Esophagus muscularis mucosa (tissue), 4 donors: Measurements from ENCODE around the gene KLHL42. TPM values are rescaled to one million over a fixed set of nuclear protein-coding genes. Genes with fewer than 3 reads are reported as not detected.

Source experiments
- DNase-seq: peaks from one replicate; pipeline ENCODE4 v3.0.0-alpha.2; 2017; ENCODE audit errors: extremely low spot score
- H3K27ac ChIP-seq, 4 donors: fragments of 200-600 bp; sonication (generic); replicated peaks in 1 of 4; 1 replicate in 3 of 4; 2 replicates in 1 of 4; pipeline ENCODE4 v1.5.1; 2016 to 2019; ENCODE audit warnings: mild to moderate bottlenecking in 1 of 4
- H3K27me3 ChIP-seq, 4 donors: fragments of 200-600 bp; sonication (generic); one replicate each; pipeline versions ENCODE4 v1.5.1 to v1.6.0; 2016 to 2019
- H3K36me3 ChIP-seq, 4 donors: fragments of 200-600 bp; sonication (generic); one replicate each; pipeline ENCODE4 v1.5.1; 2016 to 2019
- H3K4me1 ChIP-seq, 4 donors: fragments of 200-600 bp; sonication (generic); one replicate each; pipeline ENCODE4 v1.5.1; 2016 to 2019
- H3K4me3 ChIP-seq, 4 donors: fragments of 200-600 bp; sonication (generic); 1 replicate in 2 of 4; 2 replicates in 2 of 4; pipeline ENCODE4 v1.5.1; 2016 to 2019; ENCODE audit warnings: mild to moderate bottlenecking in 4 of 4, moderate library complexity in 1 of 4
- H3K9me3 ChIP-seq, 4 donors: fragments of 200-600 bp; sonication (generic); 1 replicate in 3 of 4; 2 replicates in 1 of 4; pipeline ENCODE4 v1.5.1; 2016 to 2019
- CTCF ChIP-seq, 3 experiments: fragments of 200-600 bp in 2 of 3; fragments of 450-650 bp in 1 of 3; sonication (generic) in 2 of 3; IDR thresholded peaks; one replicate each; pipeline ENCODE4 v1.5.1; 2017 to 2019; ENCODE audit warnings: antibody characterized with exemption in 3 of 3, mild to moderate bottlenecking in 2 of 3, moderate library complexity in 1 of 3
- EP300 ChIP-seq: sonication (generic); formaldehyde crosslinking; IDR thresholded peaks from one replicate; pipeline ENCODE4 v1.6.1; 2017; ENCODE audit warnings: antibody characterized with exemption
- POLR2A ChIP-seq: fragments of 450-650 bp; IDR thresholded peaks from one replicate; pipeline ENCODE4 v1.6.1; 2017; ENCODE audit warnings: antibody characterized with exemption, moderate library complexity, mild to moderate bottlenecking, low read depth
- POLR2AphosphoS5 ChIP-seq, 2 donors: sonication (generic); formaldehyde crosslinking; IDR thresholded peaks; one replicate each; pipeline ENCODE4 v1.6.1; 2017; ENCODE audit warnings: antibody characterized with exemption in 2 of 2
- WGBS: methylation state at CpG from one replicate; pipeline ENCODE4 v1.1.5; 2018; 5-methylcytosine and 5-hydroxymethylcytosine counted together
- intact Hi-C: fragments of 100-400 bp; cut with DNase I; formaldehyde crosslinking; loops from one replicate; pipeline ENCODE4 v1.15.1; 2023
- total RNA-seq, 4 donors: library from RNA; depleted of rRNA; stranded (reverse); fragments of >200 nt; gene quantifications; one replicate each; pipeline versions ENCODE4 v1.1.0 to v1.2.1, GENCODE V29; 2016

The KLHL42 gene
- total RNA-seq, 4 donors from 2014 or later, result 66.1 to 134 (median 91.0) TPM

DNA sequence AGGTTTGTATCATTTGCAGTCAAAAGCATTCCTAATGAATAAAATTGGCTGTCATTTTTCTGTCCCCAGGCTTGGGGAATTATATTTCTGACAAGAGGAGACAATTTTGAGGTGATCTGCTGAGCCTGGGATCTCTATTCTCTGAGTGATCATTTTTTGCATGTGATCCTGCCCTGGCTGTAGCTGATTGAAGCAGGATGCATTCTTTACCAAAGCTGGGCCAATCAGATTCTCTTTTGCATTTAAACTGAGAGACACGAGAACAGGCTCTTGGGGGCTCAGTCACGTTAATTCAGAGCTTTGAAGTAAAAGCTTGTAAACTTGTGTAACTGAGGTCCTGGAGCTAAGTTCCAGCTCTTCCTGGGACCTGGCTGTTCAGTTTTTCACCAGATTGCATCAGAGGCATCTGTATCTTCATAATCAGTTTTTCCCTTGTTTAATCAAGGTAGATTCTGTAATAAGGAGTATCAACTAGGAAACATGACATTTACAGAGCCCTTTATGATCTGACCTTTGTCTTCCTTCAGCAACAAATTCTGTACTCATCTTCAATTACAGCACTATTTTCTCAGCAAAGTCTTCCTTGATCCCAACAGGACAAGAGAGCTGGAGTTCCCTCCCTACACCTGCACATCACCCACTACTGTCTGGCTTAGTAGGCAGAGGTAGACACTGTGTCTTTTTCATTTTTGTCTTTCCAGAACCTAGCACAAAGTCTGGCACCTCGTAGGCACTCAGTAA is 35.0 kb downstream of the KLHL42 start:
- Histone ChIP-seq H3K27ac (no peak overlapping the region), H3K4me1 (peaks cover 0 to 12% (median 1%) of the 10 kb centered on the region in 4 donors), H3K27me3 (no peaks in the 10 kb centered on the region), H3K4me3 (no peak overlapping the region), H3K9me3 (no peaks in the 10 kb centered on the region), H3K36me3 (no peaks in the 10 kb centered on the region)
- no peak for DNase-seq
- intact Hi-C loops, result no loop called here
- 61% methylated on average over 3 of the region's 3 CpGs for WGBS
- TF ChIP-seq CTCF (IDR thresholded peaks at IDR 0.05), result no peak
- no peak for TF ChIP-seq EP300
- no peak for TF ChIP-seq POLR2AphosphoS5 (IDR thresholded peaks at IDR 0.05)
- TF ChIP-seq POLR2A, result no peak

DNA sequence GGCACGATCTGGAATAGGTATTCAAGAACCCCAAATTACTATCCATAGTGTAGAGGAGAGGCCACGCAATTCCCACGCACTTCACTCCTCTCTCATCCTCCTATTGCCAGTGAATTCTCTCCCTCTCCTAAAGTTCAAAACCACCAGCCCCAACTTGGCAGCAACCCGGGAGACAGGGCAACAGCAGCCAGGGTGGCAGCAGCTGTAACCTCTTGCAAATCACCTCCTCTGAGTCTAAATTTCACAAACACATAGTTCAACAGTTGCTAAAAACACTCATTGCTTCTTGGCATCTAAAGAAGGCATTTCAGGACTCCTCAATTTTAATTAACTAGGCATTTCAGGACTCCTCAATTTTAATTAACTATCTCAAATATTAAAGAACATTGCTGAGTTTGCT is 37.7 kb downstream of the KLHL42 start:
- peaks cover 0 to 10% (median 2%) of the 10 kb centered on the region in 4 donors for H3K4me1 ChIP-seq
- H3K4me3 ChIP-seq, result no peak overlapping the region
- no peak overlapping the region for H3K27ac ChIP-seq
- intact Hi-C loops, result no loop called here
- H3K36me3 ChIP-seq, result no peaks in the 10 kb centered on the region
- TF ChIP-seq CTCF (IDR thresholded peaks at IDR 0.05) (no peak), POLR2AphosphoS5 (IDR thresholded peaks at IDR 0.05) (no peak), POLR2A (no peak), EP300 (no peak)
- 79% methylated on average over 4 of the region's 4 CpGs for WGBS
- DNase-seq, result no peak
- no peaks in the 10 kb centered on the region for H3K9me3 ChIP-seq
- H3K27me3 ChIP-seq, result no peaks in the 10 kb centered on the region

DNA sequence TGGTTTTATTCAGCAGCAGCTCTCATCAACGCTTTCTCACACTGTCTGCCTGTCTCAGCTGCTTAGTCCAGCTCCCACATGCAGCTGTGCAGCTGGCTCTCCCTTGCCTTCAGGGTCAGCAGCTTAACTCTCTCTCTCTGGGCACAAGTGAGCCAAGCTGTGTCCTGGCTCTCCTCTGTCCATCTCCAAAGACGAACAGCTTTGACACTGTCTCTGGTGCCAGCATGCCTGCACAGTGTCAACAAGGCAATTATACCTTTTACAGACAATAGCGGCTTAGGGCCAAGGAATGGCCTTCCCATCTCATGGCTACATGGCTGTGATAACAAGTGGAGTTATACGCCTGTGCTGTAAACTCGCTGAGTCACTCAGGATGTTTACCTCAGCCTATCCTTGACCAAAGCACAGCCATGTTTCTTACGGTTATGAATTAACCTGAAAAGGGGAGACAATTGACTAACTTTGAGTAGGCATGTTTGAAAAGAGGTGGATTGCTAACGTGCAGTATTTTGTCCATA is 38.4 kb downstream of the KLHL42 start:
- 63% methylated on average over 7 of the region's 7 CpGs for WGBS
- H3K9me3 ChIP-seq, result no peaks in the 10 kb centered on the region
- H3K27me3 ChIP-seq, result no peaks in the 10 kb centered on the region
- intact Hi-C loops, result no loop called here
- DNase-seq, result no peak
- TF ChIP-seq EP300 (no peak), POLR2A (no peak), POLR2AphosphoS5 (IDR thresholded peaks at IDR 0.05) (no peak), CTCF (IDR thresholded peaks at IDR 0.05) (no peak)
- H3K4me3 ChIP-seq, result no peak overlapping the region
- H3K36me3 ChIP-seq, result no peaks in the 10 kb centered on the region
- peak overlapping the region in 2 of 4 donors; percentile 3 to 38 for H3K27ac ChIP-seq
- peaks cover 0 to 10% (median 2%) of the 10 kb centered on the region in 4 donors for H3K4me1 ChIP-seq

DNA sequence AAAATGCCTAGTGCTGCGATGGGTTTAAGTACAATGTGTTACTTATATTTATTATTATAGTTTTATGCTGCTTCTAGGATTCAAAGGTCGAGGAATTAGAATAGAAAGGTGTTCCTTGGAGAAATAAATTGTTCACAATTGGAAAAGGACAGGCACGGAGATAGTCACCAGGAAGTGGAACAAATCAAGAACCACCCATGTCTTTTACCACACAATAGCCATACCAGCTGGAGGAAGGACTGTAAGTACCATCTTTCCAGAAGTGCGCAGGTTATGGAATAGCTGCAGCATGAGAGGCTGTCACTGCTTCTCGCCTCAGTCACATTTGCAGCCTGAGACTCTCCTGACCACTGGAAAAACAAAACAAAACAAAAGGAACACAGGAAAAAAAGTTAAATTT is 40.5 kb downstream of the KLHL42 start:
- no peaks in the 10 kb centered on the region for H3K36me3 ChIP-seq
- no peaks in the 10 kb centered on the region for H3K9me3 ChIP-seq
- WGBS, result 79% methylated on average over 5 of the region's 5 CpGs
- H3K4me3 ChIP-seq, result no peak overlapping the region
- no peaks in the 10 kb centered on the region for H3K27me3 ChIP-seq
- H3K27ac ChIP-seq, result no peak overlapping the region
- H3K4me1 ChIP-seq, result peaks cover 0 to 10% (median 2%) of the 10 kb centered on the region in 4 donors
- no peak for DNase-seq
- TF ChIP-seq POLR2A (no peak), EP300 (no peak), POLR2AphosphoS5 (IDR thresholded peaks at IDR 0.05) (no peak), CTCF (IDR thresholded peaks at IDR 0.05) (no peak)
- intact Hi-C loops, result loop anchor here (2.0 to 10.0 kb wide), 2 partner anchors 88 to 124 kb away; no protein-coding TSS in a partner anchor
